Measurements from ENCODE around the gene DTX1. TPM values are rescaled to one million over a fixed set of nuclear protein-coding genes. Genes with fewer than 3 reads are reported as not detected.
"Not testable (repeated sequence)": the region's sequence is repeated elsewhere in the genome, so short reads cannot be mapped to it uniquely, and the experiment has no call there.

DTX1 gene
- total RNA-seq, 1 experiment from 2014 or later: 3.0 TPM

- peaks cover 2% of the 10 kb centered on the region; the same call in 1 of the 2 replicates for H3K4me1 ChIP-seq (ENCODE audit: insufficient read depth, low read length)
- H2AK5ac ChIP-seq (ENCODE audit: insufficient read length, low read length): no peak overlapping the region
- no peak overlapping the region for H4K91ac ChIP-seq (ENCODE audit: insufficient read length, low read depth, low read length)
- no peaks in the 10 kb centered on the region for H4K20me1 ChIP-seq (ENCODE audit: control insufficient read depth, insufficient read depth, insufficient read length)
- no peak overlapping the region for H2BK120ac ChIP-seq (ENCODE audit: low read depth, low read length, poor library complexity, severe bottlenecking)
- peaks cover 12% of the 10 kb centered on the region for H3K27me3 Mint-ChIP-seq (ENCODE audit: low read depth)
- H2BK20ac ChIP-seq (ENCODE audit: low read depth, low read length, poor library complexity, severe bottlenecking): no peak overlapping the region
- no peak overlapping the region for H3K18ac ChIP-seq (ENCODE audit: insufficient read length, low read depth, low read length)
- H2BK12ac ChIP-seq (ENCODE audit: insufficient read length, low read depth, low read length): no peak overlapping the region
- no peaks in the 10 kb centered on the region for H3K27me3 ChIP-seq (ENCODE audit: insufficient read depth, low read length)
- H3K27ac ChIP-seq (ENCODE audit: insufficient read length, low read depth, low read length): no peak overlapping the region
- H2BK15ac ChIP-seq (ENCODE audit: low read depth, low read length): no peak overlapping the region
- no peaks in the 10 kb centered on the region for H3K79me1 ChIP-seq (ENCODE audit: insufficient read depth, low read depth, low read length, poor library complexity, severe bottlenecking)
- no peak for TF ChIP-seq CTCF (conservative IDR thresholded peaks at IDR 0.05)
- H3K9me3 ChIP-seq (ENCODE audit: control insufficient read depth, low read depth, low read length): no peaks in the 10 kb centered on the region
- no peak overlapping the region for H2BK5ac ChIP-seq (ENCODE audit: insufficient read length, low read length)
- no peaks in the 10 kb centered on the region for H3K79me2 ChIP-seq (ENCODE audit: insufficient read depth, low read length)
- H3K14ac ChIP-seq (ENCODE audit: insufficient read depth, low read length): no peak overlapping the region
- H3K23ac ChIP-seq (ENCODE audit: insufficient read length, low read depth, low read length): no peak overlapping the region
- H3K36me3 Mint-ChIP-seq (ENCODE audit: insufficient read depth in 1 of 3, low read depth in 3 of 3): no peaks in the 10 kb centered on the region
- peaks cover 4% of the 10 kb centered on the region for H3K23me2 ChIP-seq (ENCODE audit: insufficient read length, low read depth, low read length, poor library complexity, severe bottlenecking)
- DNase-seq: no peak
- WGBS (ENCODE audit: extremely low coverage, insufficient read length, low lambda C conversion rate): no CpG with 5 or more reads among the region's 7 CpGs
- H3K9ac ChIP-seq (ENCODE audit: extremely low read depth, insufficient read length, low read length): no peak overlapping the region
- H3T11ph ChIP-seq (ENCODE audit: low read length): no peak overlapping the region
- H4K5ac ChIP-seq (ENCODE audit: insufficient read length, low read depth, low read length): no peak overlapping the region
- no peak overlapping the region for H3K27ac Mint-ChIP-seq
- no peak overlapping the region for H2AFZ ChIP-seq (ENCODE audit: low read length)
- no peak overlapping the region for H3K56ac ChIP-seq (ENCODE audit: insufficient read length, low read depth, low read length)
- H3K4ac ChIP-seq (ENCODE audit: low read depth, low read length): no peak overlapping the region
- no peak overlapping the region for H3K4me3 Mint-ChIP-seq
- no peak overlapping the region for H4K8ac ChIP-seq (replicated peaks; ENCODE audit: insufficient read length, low read depth, low read length)
- peaks cover 13 to 22% of the 10 kb centered on the region in 2 experiments for H3K4me1 Mint-ChIP-seq
- H3K9me3 Mint-ChIP-seq: no peaks in the 10 kb centered on the region; a peak in 1 of 5 replicates
- no peak overlapping the region for H3K4me2 ChIP-seq (ENCODE audit: insufficient read depth, insufficient read length, low read length)
These were observed 84.2 kb downstream of the DTX1 start for GRCh38 chr12:113140706-113141105.

- H3K23ac ChIP-seq (ENCODE audit: insufficient read length, low read depth, low read length); H3K36me3 Mint-ChIP-seq (ENCODE audit: insufficient read depth in 1 of 3, low read depth in 3 of 3); H3K9me3 ChIP-seq (ENCODE audit: control insufficient read depth, low read depth, low read length); H3K79me1 ChIP-seq (ENCODE audit: insufficient read depth, low read depth, low read length, poor library complexity, severe bottlenecking); H3K4me3 Mint-ChIP-seq; H2BK12ac ChIP-seq (ENCODE audit: insufficient read length, low read depth, low read length); DNase-seq; H3K23me2 ChIP-seq (ENCODE audit: insufficient read length, low read depth, low read length, poor library complexity, severe bottlenecking); H2BK5ac ChIP-seq (ENCODE audit: insufficient read length, low read length); H2AK5ac ChIP-seq (ENCODE audit: insufficient read length, low read length); H4K8ac ChIP-seq (replicated peaks; ENCODE audit: insufficient read length, low read depth, low read length); H3K27ac Mint-ChIP-seq; H2BK15ac ChIP-seq (ENCODE audit: low read depth, low read length); H3K9ac ChIP-seq (ENCODE audit: extremely low read depth, insufficient read length, low read length); H3K79me2 ChIP-seq (ENCODE audit: insufficient read depth, low read length); H4K5ac ChIP-seq (ENCODE audit: insufficient read length, low read depth, low read length); H3K56ac ChIP-seq (ENCODE audit: insufficient read length, low read depth, low read length); H3K14ac ChIP-seq (ENCODE audit: insufficient read depth, low read length); H3K18ac ChIP-seq (ENCODE audit: insufficient read length, low read depth, low read length); H3K27me3 ChIP-seq (ENCODE audit: insufficient read depth, low read length); H3K27ac ChIP-seq (ENCODE audit: insufficient read length, low read depth, low read length); H2AFZ ChIP-seq (ENCODE audit: low read length); H2BK120ac ChIP-seq (ENCODE audit: low read depth, low read length, poor library complexity, severe bottlenecking); H4K20me1 ChIP-seq (ENCODE audit: control insufficient read depth, insufficient read depth, insufficient read length); H3K9me3 Mint-ChIP-seq; H3K4me1 ChIP-seq (ENCODE audit: insufficient read depth, low read length); H3K4ac ChIP-seq (ENCODE audit: low read depth, low read length); H3T11ph ChIP-seq (ENCODE audit: low read length); H3K27me3 Mint-ChIP-seq (ENCODE audit: low read depth); H4K91ac ChIP-seq (ENCODE audit: insufficient read length, low read depth, low read length); H2BK20ac ChIP-seq (ENCODE audit: low read depth, low read length, poor library complexity, severe bottlenecking); H3K4me2 ChIP-seq (ENCODE audit: insufficient read depth, insufficient read length, low read length): not testable (repeated sequence)
- WGBS (ENCODE audit: extremely low coverage, insufficient read length, low lambda C conversion rate): no CpG with 5 or more reads among the region's 3 CpGs
- peaks cover 6 to 16% of the 10 kb centered on the region in 2 experiments; a peak in 3 of 4 replicates for H3K4me1 Mint-ChIP-seq
These were observed 85.2 kb downstream of the DTX1 start for GRCh38 chr12:113141716-113142115.

Data from H9 (cell line).